Natural killer cell (primary cell): ENCODE measurements around the gene ADIG. TPM values are rescaled to one million over a fixed set of nuclear protein-coding genes. Genes with fewer than 3 reads are reported as not detected.

Experiments
- ATAC-seq, 3 donors: fragments of 150-1000 bp in 2 of 3; fragments of 200-7000 bp in 1 of 3; cut with Tn5 transposase; 1 replicate in 1 of 3; 2 replicates in 2 of 3; pipeline ENCODE4 v1.10.0; 2021; ENCODE audit warnings: mild to moderate bottlenecking in 2 of 3, moderate library complexity in 2 of 3
- DNase-seq, 2 donors: peaks; one replicate each; pipeline versions ENCODE4 v3.0.0 to v3.0.0-alpha.2; 2013 to 2021; ENCODE audit warnings: mixed read lengths in 1 of 2
- H3K27ac ChIP-seq: one replicate; pipeline ENCODE4 v1.5.1; 2013; ENCODE audit warnings: mild to moderate bottlenecking, low read length
- H3K27me3 ChIP-seq: one replicate; pipeline ENCODE4 v1.6.1; 2013; ENCODE audit warnings: low read length; ENCODE audit not compliant: control insufficient read depth, insufficient read depth
- H3K36me3 ChIP-seq: one replicate; pipeline ENCODE4 v1.6.1; 2013; ENCODE audit warnings: low read length; ENCODE audit not compliant: control insufficient read depth, insufficient read depth
- H3K4me1 ChIP-seq: one replicate; pipeline ENCODE4 v1.6.1; 2013; ENCODE audit warnings: low read length; ENCODE audit not compliant: control insufficient read depth, insufficient read depth
- H3K4me3 ChIP-seq: one replicate; pipeline ENCODE4 v1.5.1; 2013; ENCODE audit warnings: low read length
- H3K9me3 ChIP-seq: one replicate; pipeline ENCODE4 v1.6.1; 2013; ENCODE audit warnings: low read length; ENCODE audit not compliant: control insufficient read depth, insufficient read depth
- H3K27ac Mint-ChIP-seq, 2 donors: one replicate each; pipeline ENCODE4 v1.8.0; 2022; ENCODE audit warnings: mild to moderate bottlenecking in 2 of 2, mixed read lengths in 2 of 2, moderate library complexity in 1 of 2
- H3K27me3 Mint-ChIP-seq, 2 donors: one replicate each; pipeline ENCODE4 v1.8.0; 2022; ENCODE audit warnings: low read depth in 2 of 2, mixed read lengths in 2 of 2
- H3K36me3 Mint-ChIP-seq: one replicate; pipeline ENCODE4 v1.8.0; 2022; ENCODE audit warnings: mixed read lengths
- H3K4me1 Mint-ChIP-seq, 2 donors: one replicate each; pipeline ENCODE4 v1.8.0; 2022; ENCODE audit warnings: mixed read lengths in 2 of 2
- H3K4me3 Mint-ChIP-seq: one replicate; pipeline ENCODE4 v1.8.0; 2022; ENCODE audit warnings: mild to moderate bottlenecking, moderate library complexity, mixed read lengths
- H3K9me3 Mint-ChIP-seq, 2 donors: one replicate each; pipeline ENCODE4 v1.8.0; 2022; ENCODE audit warnings: mixed read lengths in 2 of 2
- CTCF ChIP-seq: fragments of 200-600 bp; IDR thresholded peaks from one replicate; pipeline ENCODE4 v1.8.0; 2022; ENCODE audit warnings: antibody characterized with exemption
- WGBS: methylation state at CpG from one replicate; pipeline ENCODE4 v1.1.7; 2013; ENCODE audit warnings: missing lambda C conversion rate; ENCODE audit not compliant: insufficient coverage; 5-methylcytosine and 5-hydroxymethylcytosine counted together
- intact Hi-C: fragments of 100-400 bp; cut with micrococcal nuclease; formaldehyde crosslinking; loops from one replicate; pipeline ENCODE4 v1.14.2; 2022
- total RNA-seq, 4 donors: library from RNA; stranded (reverse); fragments of 120-200 nt in 1 of 4; gene quantifications; one replicate each; pipeline versions ENCODE4 v1.2.3 to v1.2.4, GENCODE V29; 2013 to 2022

The ADIG gene
- total RNA-seq, 3 donors from 2014 or later (not counting 1 experiment from before 2014, with no cell fraction given), result not detected

GRCh38 chr20:38581830-38582358 is 897 bp downstream of the ADIG start:
- DNase-seq, result no peak
- Histone ChIP-seq H3K4me1 (no peaks in the 10 kb centered on the region), H3K9me3 (no peaks in the 10 kb centered on the region), H3K27me3 (no peaks in the 10 kb centered on the region), H3K36me3 (no peaks in the 10 kb centered on the region), H3K4me3 (no peak overlapping the region), H3K27ac (no peak overlapping the region)
- no peak overlapping the region for H3K4me3 Mint-ChIP-seq
- no peak for TF ChIP-seq CTCF
- intact Hi-C loops, result no loop called here
- no peaks in the 10 kb centered on the region for H3K27me3 Mint-ChIP-seq
- WGBS, result 73% methylated on average over 4 of the region's 4 CpGs
- ATAC-seq, result no peak
- peaks cover 0 to 6% of the 10 kb centered on the region in 2 donors for H3K4me1 Mint-ChIP-seq
- H3K36me3 Mint-ChIP-seq, result no peaks in the 10 kb centered on the region
- H3K9me3 Mint-ChIP-seq, result no peaks in the 10 kb centered on the region
- no peak overlapping the region for H3K27ac Mint-ChIP-seq

GRCh38 chr20:38583306-38583705 is 2.3 kb downstream of the ADIG start:
- Histone ChIP-seq H3K9me3 (no peaks in the 10 kb centered on the region), H3K4me1 (no peaks in the 10 kb centered on the region), H3K4me3 (no peak overlapping the region), H3K27me3 (no peaks in the 10 kb centered on the region), H3K27ac (no peak overlapping the region), H3K36me3 (no peaks in the 10 kb centered on the region)
- WGBS, result 85% methylated on average over 4 of the region's 4 CpGs
- no peaks in the 10 kb centered on the region for H3K9me3 Mint-ChIP-seq
- no peaks in the 10 kb centered on the region for H3K27me3 Mint-ChIP-seq
- no peak for TF ChIP-seq CTCF
- ATAC-seq (no peak), DNase-seq (no peak)
- H3K4me1 Mint-ChIP-seq, result peaks cover 0 to 6% of the 10 kb centered on the region in 2 donors
- intact Hi-C loops, result no loop called here
- H3K27ac Mint-ChIP-seq, result no peak overlapping the region
- no peaks in the 10 kb centered on the region for H3K36me3 Mint-ChIP-seq
- no peak overlapping the region for H3K4me3 Mint-ChIP-seq

- Mint-ChIP-seq H3K4me1 (peaks cover 0 to 6% of the 10 kb centered on the region in 2 donors), H3K27ac (no peak overlapping the region), H3K4me3 (no peak overlapping the region), H3K9me3 (no peaks in the 10 kb centered on the region), H3K27me3 (no peaks in the 10 kb centered on the region), H3K36me3 (no peaks in the 10 kb centered on the region)
- Histone ChIP-seq H3K4me1 (no peaks in the 10 kb centered on the region), H3K27me3 (no peaks in the 10 kb centered on the region), H3K36me3 (no peaks in the 10 kb centered on the region), H3K9me3 (no peaks in the 10 kb centered on the region), H3K4me3 (no peak overlapping the region), H3K27ac (no peak overlapping the region)
- intact Hi-C loops, result no loop called here
- DNase-seq (no peak), ATAC-seq (no peak)
- WGBS, result 62% methylated on average over 7 of the region's 7 CpGs
- TF ChIP-seq CTCF, result no peak
Observed at GRCh38 chr20:38584099-38584763, 3.2 kb downstream of the ADIG start.
